Keratinocyte (primary cell): ENCODE data around the gene UBIAD1. TPM values are rescaled to one million over a fixed set of nuclear protein-coding genes. Genes with fewer than 3 reads are reported as not detected.

Experiments
- DNase-seq: peaks from one replicate; pipeline ENCODE4 v3.0.0-alpha.2; 2011; ENCODE audit warnings: low read depth, missing footprints, low spot score
- FAIRE-seq: peaks from 2 replicates; lab custom pipeline; 2011; peaks lifted over from hg19 to GRCh38; lab: Jason Lieb, UNC
- H2AFZ ChIP-seq: 2 replicates; pipeline ENCODE4 v1.6.0; 2012; ENCODE audit warnings: low read length, control low read depth, inconsistent platforms; ENCODE audit not compliant: control insufficient read depth
- H3K27ac ChIP-seq: 2 replicates; pipeline ENCODE4 v1.5.1; 2011; ENCODE audit warnings: low read length; ENCODE audit not compliant: control insufficient read depth, insufficient read depth
- H3K27me3 ChIP-seq: 3 replicates; pipeline ENCODE4 v1.6.0; 2011; ENCODE audit warnings: low read length; ENCODE audit not compliant: control insufficient read depth, insufficient read depth; ENCODE audit errors: extremely low read depth
- H3K36me3 ChIP-seq, 2 experiments: 2 replicates in 1 of 2; 3 replicates in 1 of 2; pipeline ENCODE4 v1.5.1; 2011; ENCODE audit warnings: low read length in 2 of 2, mild to moderate bottlenecking in 1 of 2; ENCODE audit not compliant: control insufficient read depth in 2 of 2, insufficient read depth in 2 of 2; ENCODE audit errors: extremely low read depth in 1 of 2
- H3K4me1 ChIP-seq: 3 replicates; pipeline ENCODE4 v1.5.1; 2011; ENCODE audit warnings: low read length; ENCODE audit not compliant: control insufficient read depth, insufficient read depth; ENCODE audit errors: extremely low read depth
- H3K4me2 ChIP-seq: 3 replicates; pipeline ENCODE4 v1.6.0; 2011; ENCODE audit warnings: low read depth, low read length; ENCODE audit not compliant: control insufficient read depth, insufficient read depth; ENCODE audit errors: extremely low read depth
- H3K4me3 ChIP-seq, 3 experiments: fragments of 200-600 bp in 1 of 3; sonication (generic) in 1 of 3; 2 replicates in 2 of 3; 3 replicates in 1 of 3; pipeline ENCODE4 v1.5.1; 2011 to 2016; ENCODE audit warnings: low read length in 3 of 3, mild to moderate bottlenecking in 3 of 3, control low read depth in 2 of 3, inconsistent platforms in 1 of 3, low read depth in 1 of 3, mixed read lengths in 1 of 3, mixed run types in 1 of 3, moderate library complexity in 1 of 3; ENCODE audit not compliant: control insufficient read depth in 2 of 3, insufficient read depth in 2 of 3; ENCODE audit errors: extremely low read depth in 1 of 3
- H3K79me2 ChIP-seq: 2 replicates; pipeline ENCODE4 v1.6.0; 2012; ENCODE audit warnings: low read length; ENCODE audit not compliant: control insufficient read depth, insufficient read depth
- H3K9ac ChIP-seq: 3 replicates; pipeline ENCODE4 v1.6.0; 2011; ENCODE audit warnings: low read length; ENCODE audit not compliant: control insufficient read depth, insufficient read depth; ENCODE audit errors: extremely low read depth
- H3K9me1 ChIP-seq: 3 replicates; pipeline ENCODE4 v1.6.0; 2011; ENCODE audit warnings: low read length; ENCODE audit not compliant: control insufficient read depth, insufficient read depth; ENCODE audit errors: extremely low read depth
- H3K9me3 ChIP-seq: 2 replicates; pipeline ENCODE4 v1.5.1; 2012; ENCODE audit warnings: low read depth, low read length; ENCODE audit not compliant: control insufficient read depth
- H4K20me1 ChIP-seq: 3 replicates; pipeline ENCODE4 v1.6.0; 2011; ENCODE audit warnings: low read length; ENCODE audit not compliant: control insufficient read depth, insufficient read depth; ENCODE audit errors: extremely low read depth
- EZH2 ChIP-seq: IDR thresholded peaks from one replicate; pipeline ENCODE4 v1.6.1; 2012; ENCODE audit warnings: inconsistent platforms, mild to moderate bottlenecking, low read length, moderate library complexity
- dilution Hi-C: fragments of 300-500 bp; cut with MboI; formaldehyde crosslinking; loops from one replicate; pipeline ENCODE4 v1.7.0; 2020; ENCODE audit warnings: low sequenced_read_pairs; ENCODE audit not compliant: extremely low pct_ligation_motif_present
- polyA plus RNA-seq, 5 experiments: library from polyadenylated mRNA; depleted of rRNA in 3 of 5; stranded (reverse) in 3 of 5; stranded (forward) in 1 of 5; unstranded in 1 of 5; fragments of >200 nt; gene quantifications; 1 replicate in 1 of 5; 2 replicates in 3 of 5; 3 replicates in 1 of 5; pipeline versions ENCODE4 v1.2.1 to v1.2.3, GENCODE V29; 2011 to 2012; ENCODE audit warnings: missing spikeins in 2 of 5, low read depth in 1 of 5, low replicate concordance in 1 of 5
- small RNA-seq, 3 experiments: library from RNA; depleted of rRNA; stranded (forward); fragments of <200 nt; gene quantifications; one replicate each; pipeline ENCODE3, GENCODE V24; 2012; ENCODE audit warnings: low read depth in 3 of 3, low replicate concordance in 1 of 3; ENCODE audit not compliant: insufficient read length in 3 of 3
- TF ChIP-seq, protein P1 (sequence below), 3 experiments: IDR thresholded peaks in 1 of 3; conservative IDR thresholded peaks in 1 of 3; optimal IDR thresholded peaks in 1 of 3; 2 replicates in 2 of 3; 3 replicates in 1 of 3; pipeline versions ENCODE3 to v1.5.1; 2011; ENCODE audit warnings: low read length in 3 of 3, mild to moderate bottlenecking in 3 of 3, moderate library complexity in 2 of 3, control low read depth in 1 of 3, inconsistent platforms in 1 of 3; ENCODE audit not compliant: insufficient read depth in 2 of 3; ENCODE audit errors: extremely low read depth in 1 of 3

UBIAD1 gene
- polyA plus RNA-seq, 1 donor (not counting 4 experiments of a cell fraction or from before 2014, with no cell fraction given): 9.9 TPM

DNA sequence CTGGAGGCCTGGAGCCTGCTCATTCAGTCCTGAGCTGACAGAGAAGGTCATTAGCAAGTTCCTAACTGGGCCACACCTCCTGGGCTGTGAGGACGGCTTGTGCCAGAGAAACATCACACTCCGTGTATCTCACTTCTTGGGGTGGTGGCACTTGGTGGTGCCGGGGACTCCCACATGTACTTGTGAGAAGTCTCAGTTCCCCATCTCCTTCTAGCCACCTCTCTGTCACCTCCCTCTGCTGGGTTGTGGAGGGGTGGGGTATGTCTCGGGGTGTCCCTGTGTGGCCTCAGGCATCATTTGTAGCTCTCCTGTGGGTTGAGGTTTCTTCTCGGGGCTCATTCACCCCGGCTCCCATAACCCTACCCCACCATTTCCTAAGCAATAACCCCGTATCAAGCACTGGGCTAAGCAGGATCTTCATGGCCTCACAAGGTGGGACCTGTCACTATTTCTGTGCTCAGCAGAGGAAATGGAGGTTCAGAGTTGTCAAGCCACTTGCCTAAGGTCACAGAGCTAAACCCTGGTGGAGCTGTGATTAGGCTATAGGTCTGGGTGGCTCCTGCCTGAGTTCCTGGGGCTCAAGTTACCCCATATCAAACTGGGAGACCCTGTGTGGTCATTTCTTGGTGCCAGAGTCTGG is 62.5 kb downstream of the UBIAD1 start:
- no peak overlapping the region for H3K4me3 ChIP-seq
- H3K36me3 ChIP-seq: no peaks in the 10 kb centered on the region
- H3K79me2 ChIP-seq: no peaks in the 10 kb centered on the region
- DNase-seq (no peak), FAIRE-seq (no peak)
- no peaks in the 10 kb centered on the region for H3K9me1 ChIP-seq
- TF ChIP-seq, protein P1, sequence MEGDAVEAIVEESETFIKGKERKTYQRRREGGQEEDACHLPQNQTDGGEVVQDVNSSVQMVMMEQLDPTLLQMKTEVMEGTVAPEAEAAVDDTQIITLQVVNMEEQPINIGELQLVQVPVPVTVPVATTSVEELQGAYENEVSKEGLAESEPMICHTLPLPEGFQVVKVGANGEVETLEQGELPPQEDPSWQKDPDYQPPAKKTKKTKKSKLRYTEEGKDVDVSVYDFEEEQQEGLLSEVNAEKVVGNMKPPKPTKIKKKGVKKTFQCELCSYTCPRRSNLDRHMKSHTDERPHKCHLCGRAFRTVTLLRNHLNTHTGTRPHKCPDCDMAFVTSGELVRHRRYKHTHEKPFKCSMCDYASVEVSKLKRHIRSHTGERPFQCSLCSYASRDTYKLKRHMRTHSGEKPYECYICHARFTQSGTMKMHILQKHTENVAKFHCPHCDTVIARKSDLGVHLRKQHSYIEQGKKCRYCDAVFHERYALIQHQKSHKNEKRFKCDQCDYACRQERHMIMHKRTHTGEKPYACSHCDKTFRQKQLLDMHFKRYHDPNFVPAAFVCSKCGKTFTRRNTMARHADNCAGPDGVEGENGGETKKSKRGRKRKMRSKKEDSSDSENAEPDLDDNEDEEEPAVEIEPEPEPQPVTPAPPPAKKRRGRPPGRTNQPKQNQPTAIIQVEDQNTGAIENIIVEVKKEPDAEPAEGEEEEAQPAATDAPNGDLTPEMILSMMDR (optimal IDR thresholded peaks at IDR 0.05 in 1 of 3, IDR thresholded peaks at IDR 0.05 in 1 of 3, conservative IDR thresholded peaks at IDR 0.05 in 1 of 3; ENCODE audit: extremely low read depth in 1 of 3, insufficient read depth in 2 of 3, low read length in 3 of 3): no peak
- no peak for TF ChIP-seq EZH2
- no peak overlapping the region for H3K9ac ChIP-seq
- no peak overlapping the region for H2AFZ ChIP-seq
- dilution Hi-C loops: no loop called here
- H3K27ac ChIP-seq: no peak overlapping the region
- H3K4me2 ChIP-seq: no peak overlapping the region
- no peaks in the 10 kb centered on the region for H3K9me3 ChIP-seq
- peaks cover 17% of the 10 kb centered on the region for H3K27me3 ChIP-seq
- H4K20me1 ChIP-seq: no peaks in the 10 kb centered on the region
- peaks cover 5% of the 10 kb centered on the region for H3K4me1 ChIP-seq

GRCh38 chr1:11337580-11338073 is 64.6 kb downstream of the UBIAD1 start:
- Histone ChIP-seq H3K27ac (no peak overlapping the region), H3K79me2 (no peaks in the 10 kb centered on the region), H3K36me3 (no peaks in the 10 kb centered on the region), H2AFZ (no peak overlapping the region), H3K9me1 (no peaks in the 10 kb centered on the region), H3K9ac (no peak overlapping the region), H4K20me1 (no peaks in the 10 kb centered on the region), H3K4me1 (peaks cover 17% of the 10 kb centered on the region), H3K27me3 (peaks cover 24% of the 10 kb centered on the region), H3K9me3 (no peaks in the 10 kb centered on the region), H3K4me2 (no peak overlapping the region), H3K4me3 (no peak overlapping the region)
- no peak for DNase-seq
- TF ChIP-seq, protein P1 (optimal IDR thresholded peaks at IDR 0.05 in 1 of 3, IDR thresholded peaks at IDR 0.05 in 1 of 3, conservative IDR thresholded peaks at IDR 0.05 in 1 of 3; ENCODE audit: extremely low read depth in 1 of 3, insufficient read depth in 2 of 3, low read length in 3 of 3): peak; percentile 63 to 76 (median 64)
- TF ChIP-seq EZH2: no peak
- no peak for FAIRE-seq
- dilution Hi-C loops: no loop called here

Small RNAs within 50 kb of the gene (small RNA-seq; reads per million reads assigned to genes)
- gene RNU6-291P (0 reads per million in 3 experiments), gene RPL39P6 (0 reads per million in 3 experiments)

Other genes starting within 250 kb of the UBIAD1 start
- 0.03 TPM in 3 replicates for gene MASP2, start 226.0 kb upstream of the UBIAD1 start, polyA plus RNA-seq
- 32.8 to 193 TPM (median 32.8 TPM) in 3 replicates for gene SRM, start 213.2 kb upstream of the UBIAD1 start, polyA plus RNA-seq
- 44.9 to 86.5 TPM (median 61.2 TPM) in 3 replicates for gene EXOSC10, start 173.3 kb upstream of the UBIAD1 start, polyA plus RNA-seq
- gene ANGPTL7, start 83.8 kb upstream of the UBIAD1 start, polyA plus RNA-seq: not detected in 3 replicates
- 30.2 to 34.2 TPM (median 31.5 TPM) in 3 replicates for gene MTOR, start 10.6 kb upstream of the UBIAD1 start, polyA plus RNA-seq
- gene DISP3, start 206.0 kb downstream of the UBIAD1 start, polyA plus RNA-seq: 0.01 TPM in 1 of 3 replicates, not detected in the others